Medulla oblongata (tissue), 1 donor: ENCODE measurements around the gene ZNF723.
"Not testable (repeated sequence)": the region's sequence is repeated elsewhere in the genome, so short reads cannot be mapped to it uniquely, and the experiment has no call there.

Experiments
- DNase-seq: peaks from one replicate; pipeline ENCODE4 v3.0.0-alpha.2; 2015; ENCODE audit errors: extremely low spot score

Gene ZNF723

DNA sequence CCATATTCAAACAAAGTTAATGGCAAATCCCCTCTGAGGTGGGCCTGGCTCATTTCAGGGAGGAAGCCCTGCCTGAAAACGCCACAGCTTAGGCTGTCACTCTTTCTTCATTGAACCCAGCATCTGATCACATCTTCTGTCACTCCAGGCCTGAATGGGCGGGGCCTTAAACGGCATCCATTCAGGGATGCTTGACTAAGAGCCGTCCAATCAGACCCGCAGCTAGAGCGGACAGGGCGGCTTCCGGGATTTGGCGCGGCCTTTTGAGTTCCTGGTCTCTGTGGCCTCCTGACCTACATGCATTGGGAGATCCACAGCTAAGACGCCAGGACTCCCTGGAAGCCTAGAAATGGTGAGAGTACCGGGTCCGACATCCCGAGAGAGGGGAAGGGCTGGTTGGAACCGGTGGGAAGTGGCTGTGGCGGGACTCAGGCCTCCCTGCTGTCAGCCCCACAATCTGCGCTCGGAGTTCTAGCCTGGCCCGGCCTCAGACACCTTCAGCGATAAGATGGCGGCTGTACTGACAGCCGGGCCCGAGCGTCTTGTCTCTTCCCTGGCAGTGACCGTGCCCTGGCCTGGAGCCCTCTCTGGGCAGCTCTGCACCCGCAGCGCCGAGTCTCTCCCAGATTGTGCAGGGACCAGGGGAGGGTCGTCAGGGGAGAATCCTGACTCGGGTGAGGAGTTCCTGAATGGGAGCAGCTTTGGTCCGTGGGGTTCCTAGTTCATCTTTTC, at the start of gene ZNF723:
Gene ZNF723 (plus strand): TSS at position 261 of the 732 bp plus-strand sequence. CDS start 89 bp downstream, at position 350.
- DNase-seq: no peak

DNA sequence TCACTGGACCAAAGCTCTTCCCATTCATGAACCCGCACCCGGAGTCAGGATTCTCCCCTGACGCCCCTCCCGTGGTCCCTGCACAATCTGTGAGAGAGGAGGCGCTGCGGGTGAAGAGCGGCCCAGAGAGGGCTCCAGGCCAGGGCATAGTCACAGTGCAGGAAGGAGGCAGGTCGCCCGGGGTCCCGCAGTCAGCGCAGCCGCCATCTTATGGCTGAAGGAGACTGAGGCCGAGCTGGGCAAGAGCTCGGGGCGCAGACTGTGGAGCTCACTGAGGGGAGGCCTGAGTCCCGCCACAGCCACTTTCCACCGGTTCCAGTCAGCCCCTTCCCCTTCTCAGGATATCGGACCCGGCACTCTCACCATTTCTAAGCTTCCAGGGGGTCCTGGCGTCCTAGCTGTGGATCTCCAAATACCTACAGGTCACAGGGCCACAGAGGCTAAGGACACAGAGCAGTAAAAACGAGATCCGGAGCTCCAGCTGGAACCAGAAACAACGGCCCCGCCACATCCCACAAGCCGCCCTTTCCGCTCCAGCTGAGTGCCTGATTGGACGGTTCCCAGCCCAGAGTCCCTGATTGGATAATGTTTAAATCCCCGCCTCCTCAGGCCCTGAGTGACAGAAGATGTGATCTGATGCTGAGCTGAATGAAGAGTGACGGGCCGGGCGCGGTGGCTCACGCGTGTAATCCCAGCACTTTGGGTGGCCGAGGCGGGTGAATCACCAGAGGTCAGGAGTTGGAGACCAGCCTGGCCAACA, 48.3 kb upstream of the ZNF723 start, which contains the start of gene ZNF99:
Gene ZNF99 (minus strand): TSS at position 501 of the 760 bp plus-strand sequence. CDS start 135 bp downstream, at position 366.
- DNase-seq: peak; percentile 82

DNA sequence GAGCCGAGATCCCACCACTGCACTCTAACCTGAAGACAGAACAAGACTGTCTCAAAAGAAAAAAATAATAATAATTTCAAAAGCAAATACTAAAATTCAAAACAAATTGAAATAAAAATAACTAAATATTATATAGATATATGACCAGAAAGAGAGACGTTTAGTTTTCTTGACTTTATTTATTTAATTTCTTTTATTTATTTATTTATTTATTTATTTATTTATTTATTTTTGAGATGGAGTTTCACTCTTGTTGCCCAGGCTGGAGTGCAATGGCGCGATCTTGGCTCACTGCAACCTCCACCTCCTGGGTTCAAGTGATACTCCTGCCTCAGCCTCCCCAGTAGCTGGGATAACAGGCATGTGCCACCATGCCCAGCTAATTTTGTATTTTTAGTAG, 39.2 kb upstream of the ZNF723 start:
- DNase-seq: not testable (repeated sequence)

DNA sequence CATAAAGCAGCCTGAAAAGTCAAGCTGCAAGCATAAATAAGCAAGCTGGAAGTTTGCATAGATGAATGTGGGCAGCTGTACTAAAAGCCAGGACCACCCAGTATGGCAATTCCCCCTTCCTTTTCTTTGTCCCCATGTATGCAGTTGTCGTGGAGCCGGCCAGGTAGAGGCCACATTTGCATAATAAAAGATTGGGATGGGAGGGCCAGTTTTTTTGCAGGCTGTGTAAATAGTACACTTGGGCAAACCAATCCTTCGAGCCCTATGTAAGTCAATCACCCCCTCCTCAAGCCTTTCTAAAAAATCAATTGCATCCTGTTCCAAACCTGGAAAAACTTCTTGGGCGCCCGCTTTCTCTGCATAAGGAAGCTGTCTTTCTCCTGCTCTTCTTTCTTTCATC, 35.1 kb upstream of the ZNF723 start:
- no peak for DNase-seq

DNA sequence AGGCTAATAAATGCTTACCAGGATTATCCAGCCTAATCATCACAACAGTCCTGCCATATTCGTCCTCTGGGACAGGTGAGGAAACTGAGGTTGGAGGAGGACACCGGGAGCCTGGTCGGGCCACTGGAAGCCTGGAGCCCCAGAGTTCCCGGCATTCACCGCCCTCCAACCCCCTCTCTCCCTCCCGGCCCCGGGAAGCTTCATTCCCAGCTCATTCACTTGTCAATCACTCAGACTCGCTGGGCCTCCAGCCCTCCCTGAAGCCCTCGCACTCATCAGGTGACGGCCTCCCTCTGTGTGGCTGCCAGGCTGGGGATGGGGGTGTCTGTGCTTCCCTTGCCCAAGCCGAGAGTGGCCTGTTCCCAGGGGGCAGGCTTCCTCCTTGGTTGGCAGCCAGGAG, 25.7 kb upstream of the ZNF723 start:
- no peak for DNase-seq

DNA sequence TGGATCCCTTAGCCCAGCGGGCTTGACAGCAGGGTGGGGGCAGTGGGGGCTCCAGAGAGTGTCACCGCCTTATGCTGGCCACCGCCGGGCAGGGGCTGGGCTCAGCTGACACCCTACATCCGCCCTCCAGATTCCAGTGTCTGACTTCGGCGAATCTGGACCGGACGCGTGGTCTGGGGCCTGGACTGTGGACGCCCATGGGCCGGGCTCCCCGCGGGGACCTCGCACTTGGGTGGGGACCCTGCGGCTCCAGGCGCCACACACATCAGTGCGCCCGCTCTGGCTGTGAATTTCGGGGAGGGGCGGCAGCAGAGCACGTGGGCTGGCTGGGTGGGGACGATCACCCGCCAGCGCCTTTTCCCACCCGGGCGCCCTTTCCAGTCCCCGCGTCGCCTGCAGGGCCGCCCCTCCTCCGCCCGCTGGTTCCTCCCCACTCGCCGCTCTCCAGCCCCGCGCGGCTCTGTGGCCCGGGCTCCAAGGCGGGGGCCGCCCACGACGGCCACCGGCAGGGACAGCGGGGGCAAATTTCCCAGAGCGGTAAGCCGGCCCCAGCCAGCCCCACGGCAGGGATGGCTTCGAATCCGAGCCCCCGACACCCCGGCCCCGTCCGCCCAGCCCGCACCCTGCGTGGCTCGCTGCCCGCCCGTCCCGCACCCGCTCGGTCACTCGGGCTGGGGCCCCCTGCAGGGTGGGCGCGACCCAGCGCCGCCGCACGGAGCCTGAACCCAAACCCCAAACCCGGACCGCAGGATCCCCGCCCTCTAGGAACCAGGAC, 24.8 kb upstream of the ZNF723 start:
- DNase-seq: no peak

DNA sequence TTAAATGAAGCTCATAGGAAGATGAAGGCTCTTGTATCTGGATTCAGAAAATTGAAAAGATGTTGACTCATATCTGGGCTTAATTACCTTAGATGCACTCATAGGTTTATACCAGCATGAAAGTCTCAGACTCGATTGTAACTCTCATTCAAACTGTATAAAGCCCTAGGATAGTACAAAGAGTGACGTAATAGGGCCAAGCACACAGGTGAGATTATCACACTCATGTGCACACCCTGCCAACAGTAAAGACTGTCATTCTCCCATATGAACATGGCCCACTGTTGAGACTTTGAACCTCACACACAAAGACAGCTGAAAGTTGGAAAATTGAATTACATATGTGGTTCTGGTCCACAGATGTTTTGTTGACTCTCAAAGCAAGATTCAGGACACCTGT, 18.0 kb upstream of the ZNF723 start:
- no peak for DNase-seq

DNA sequence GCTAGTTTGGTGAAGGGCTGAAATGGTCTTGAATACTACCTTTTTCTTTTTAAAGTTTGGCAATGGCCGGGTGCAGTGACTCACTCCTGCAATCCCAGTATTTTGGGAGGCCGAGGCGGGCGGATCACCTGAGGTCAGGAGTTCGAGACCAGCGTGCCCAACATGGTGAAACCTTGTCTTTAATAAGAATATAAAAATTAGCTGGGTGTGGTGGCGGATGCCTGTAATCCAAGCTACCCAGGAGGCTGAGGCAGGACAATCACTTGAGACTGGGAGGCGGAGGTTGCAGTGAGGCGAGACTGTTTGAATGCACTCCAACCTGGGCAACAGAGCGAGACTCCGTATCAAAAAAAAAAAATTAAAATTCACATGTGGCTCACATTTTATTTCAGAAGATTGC, 880 bp upstream of the ZNF723 start:
- no peak for DNase-seq

DNA sequence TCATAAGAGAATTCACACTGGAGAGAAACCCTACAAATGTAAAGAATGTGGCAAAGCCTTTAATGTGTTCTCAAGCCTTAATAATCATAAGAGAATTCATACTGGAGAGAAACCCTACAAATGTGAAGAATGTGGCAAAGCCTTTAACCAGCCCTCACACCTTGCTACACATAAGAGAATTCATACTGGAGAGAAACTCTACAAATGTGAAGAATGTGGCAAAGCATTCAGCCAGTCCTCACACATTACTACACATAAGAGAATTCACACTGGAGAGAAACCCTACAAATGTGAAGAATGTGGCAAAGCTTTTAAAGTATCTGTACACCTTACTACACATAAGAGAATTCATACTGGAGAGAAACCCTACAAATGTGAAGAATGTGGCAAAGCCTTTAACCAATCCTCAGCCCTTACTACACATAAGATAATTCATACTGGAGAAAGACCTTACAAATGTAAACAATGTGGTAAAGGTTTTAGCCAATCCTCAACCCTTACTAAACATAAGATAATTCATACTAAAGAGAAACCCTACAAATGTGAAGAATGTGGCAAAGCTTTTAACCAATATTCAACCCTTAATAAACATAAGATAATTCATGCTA, 25.7 kb downstream of the ZNF723 start:
- DNase-seq: not testable (repeated sequence)

DNA sequence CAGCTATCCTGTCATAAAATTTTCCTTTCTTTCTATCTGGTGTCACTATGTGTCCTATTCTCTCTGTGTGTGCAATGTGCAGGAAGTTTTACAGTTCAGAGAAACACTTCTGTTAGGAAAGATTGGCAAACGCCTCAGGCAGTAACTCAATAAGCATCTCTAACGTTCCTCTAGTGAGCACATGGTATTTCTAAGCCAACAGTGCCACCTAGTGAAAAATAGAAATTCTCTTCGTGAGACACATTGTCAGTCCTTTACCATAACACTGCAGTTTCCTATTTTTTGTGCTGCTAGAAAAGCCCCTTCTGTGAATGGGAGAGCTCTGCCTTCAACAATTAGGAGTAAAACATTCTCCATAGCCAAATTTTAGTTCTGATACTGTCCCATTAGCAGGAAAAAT, 50.7 kb downstream of the ZNF723 start:
- DNase-seq: peak; percentile 69

DNA sequence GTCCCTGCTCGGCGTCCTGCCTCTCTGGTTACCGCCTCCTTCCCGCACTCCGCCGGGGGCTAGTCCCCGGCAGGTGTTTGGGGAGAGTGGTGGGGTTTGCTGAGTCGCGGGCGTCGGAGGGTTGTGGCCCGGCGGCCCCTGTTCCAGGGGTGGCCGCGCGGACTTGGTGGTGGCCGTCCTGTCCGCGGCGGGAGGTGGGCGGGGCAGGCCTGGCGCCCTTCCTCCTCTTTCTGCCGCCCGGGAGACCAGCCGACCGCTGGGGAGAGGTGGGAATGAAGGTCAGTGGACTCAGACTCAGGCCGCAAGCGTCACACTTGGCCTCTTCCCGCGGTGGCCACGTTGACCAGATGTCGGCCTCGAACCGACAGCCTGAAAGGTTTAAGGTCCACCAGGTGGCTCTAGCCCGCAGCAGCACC, 61.8 kb downstream of the ZNF723 start:
- DNase-seq: no peak

DNA sequence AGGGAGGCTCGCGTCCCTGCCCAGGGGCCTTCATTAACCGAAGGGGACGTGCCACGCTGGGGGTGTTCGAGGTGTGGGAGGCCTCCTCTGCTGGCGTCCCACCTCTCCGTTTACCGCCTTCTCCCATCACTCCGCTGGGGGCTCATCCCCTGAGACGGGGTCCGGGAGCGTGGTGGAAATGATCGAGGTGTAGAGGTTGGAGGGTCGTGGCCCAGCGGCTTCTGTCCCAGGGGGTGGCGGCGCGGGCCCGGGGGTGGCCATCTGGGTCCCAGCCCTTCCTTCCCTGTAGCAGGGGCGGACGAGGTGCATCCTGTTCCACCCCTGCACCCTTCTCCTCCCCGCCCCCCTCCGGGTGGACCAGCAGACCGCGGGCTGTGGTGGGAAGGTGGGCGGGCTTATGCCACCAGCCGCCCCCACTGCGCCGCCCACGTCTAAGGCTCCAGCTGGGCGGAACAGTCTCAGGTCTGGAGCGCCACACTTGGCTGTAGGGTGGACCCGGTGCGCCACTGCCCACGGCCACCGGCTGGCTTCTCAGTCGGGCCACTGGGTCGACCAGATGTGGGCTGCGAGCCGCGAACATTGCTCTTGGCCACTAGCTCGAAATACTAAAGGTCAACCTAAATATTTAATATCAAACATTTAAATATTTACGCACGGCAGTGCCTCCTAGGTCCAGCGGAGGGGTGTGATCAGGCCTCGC, 69.5 kb downstream of the ZNF723 start:
- DNase-seq: no peak
